Measurements from ENCODE around the gene FEM1C.
"Not testable (repeated sequence)": the region's sequence is repeated elsewhere in the genome, so short reads cannot be mapped to it uniquely, and the experiment has no call there.

Gene FEM1C

DNA sequence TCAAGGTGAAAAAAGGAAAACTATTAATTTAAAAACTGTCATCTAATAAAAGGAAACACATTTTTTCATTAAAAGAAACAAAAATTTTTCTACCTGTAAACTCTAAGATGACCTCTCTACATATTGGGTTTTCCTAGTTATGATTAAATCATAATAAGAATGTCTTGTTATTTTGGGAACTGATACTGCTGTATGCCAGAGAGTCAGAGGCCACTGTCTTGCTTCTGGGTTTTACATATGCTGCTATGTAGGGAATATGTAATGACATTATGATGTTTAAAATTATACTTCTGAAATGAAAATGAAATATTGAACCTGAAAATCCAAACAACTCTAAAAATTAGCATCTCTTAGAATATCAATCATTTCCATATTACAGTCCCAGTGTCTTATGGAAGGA is 63.7 kb downstream of the FEM1C start (continued):
- no peak for TF ChIP-seq ZNF398 (tag by site-specific recombination; IDR thresholded peaks at IDR 0.05)
- no peak for TF ChIP-seq ZNF792 (tag by site-specific recombination; IDR thresholded peaks at IDR 0.05)
- no peak for TF ChIP-seq GLI2 (tag by site-specific recombination; IDR thresholded peaks at IDR 0.05; ENCODE audit: borderline replicate concordance, low read depth)
- TF ChIP-seq, protein P1, sequence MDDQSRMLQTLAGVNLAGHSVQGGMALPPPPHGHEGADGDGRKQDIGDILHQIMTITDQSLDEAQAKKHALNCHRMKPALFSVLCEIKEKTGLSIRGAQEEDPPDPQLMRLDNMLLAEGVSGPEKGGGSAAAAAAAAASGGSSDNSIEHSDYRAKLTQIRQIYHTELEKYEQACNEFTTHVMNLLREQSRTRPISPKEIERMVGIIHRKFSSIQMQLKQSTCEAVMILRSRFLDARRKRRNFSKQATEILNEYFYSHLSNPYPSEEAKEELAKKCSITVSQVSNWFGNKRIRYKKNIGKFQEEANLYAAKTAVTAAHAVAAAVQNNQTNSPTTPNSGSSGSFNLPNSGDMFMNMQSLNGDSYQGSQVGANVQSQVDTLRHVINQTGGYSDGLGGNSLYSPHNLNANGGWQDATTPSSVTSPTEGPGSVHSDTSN (CRISPR knock-in tag; IDR thresholded peaks at IDR 0.05) = no peak
- TF ChIP-seq RBAK (tag by site-specific recombination; IDR thresholded peaks at IDR 0.05) = no peak

DNA sequence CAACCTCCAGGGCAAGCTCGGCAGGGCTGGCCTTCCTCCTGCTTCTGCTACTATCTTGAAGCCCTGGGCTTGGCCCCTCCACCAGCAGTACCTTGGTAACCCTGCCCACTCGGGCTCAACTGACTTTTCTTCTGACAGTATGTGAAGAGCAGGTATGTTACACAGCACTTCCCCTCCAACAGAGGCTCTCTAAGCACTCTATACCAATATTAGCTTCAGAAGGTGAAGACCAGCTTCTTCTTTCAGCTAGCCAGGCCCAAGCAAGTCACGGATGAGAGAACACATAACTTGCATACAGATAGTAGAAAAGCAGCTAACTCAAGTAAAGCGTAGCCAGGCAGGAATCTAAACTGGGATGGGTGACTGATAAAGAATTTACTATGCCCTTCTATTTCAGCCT is 64.3 kb downstream of the FEM1C start:
- H3K4me3 ChIP-seq (ENCODE audit: low read depth, low read length) = no peak overlapping the region
- H3K4me1 ChIP-seq (ENCODE audit: control insufficient read depth, insufficient read depth, low read length) = no peaks in the 10 kb centered on the region
- H3K36me3 ChIP-seq (ENCODE audit: control insufficient read depth in 2 of 2, insufficient read depth in 1 of 2, low read length in 2 of 2) = no peaks in the 10 kb centered on the region
- no peaks in the 10 kb centered on the region for H3K9me3 ChIP-seq (ENCODE audit: control insufficient read depth, insufficient read depth, low read depth, low read length)
- no peak overlapping the region for H3K27ac ChIP-seq (ENCODE audit: extremely low read depth, low read depth, low read length)
- TF ChIP-seq ZNF416 (tag by site-specific recombination; IDR thresholded peaks at IDR 0.05) (no peak), TRIM28 (IDR thresholded peaks at IDR 0.05; ENCODE audit: borderline replicate concordance, low read length) (no peak), MEIS1 (CRISPR knock-in tag; IDR thresholded peaks at IDR 0.05; ENCODE audit: borderline replicate concordance) (no peak), ZNF792 (tag by site-specific recombination; IDR thresholded peaks at IDR 0.05) (no peak)
- ChIA-PET POLR2A (no interaction called here), CTCF (interaction anchor here (0.6 kb wide), 1 partner anchor 94 kb away, joined by 3 read pairs; no protein-coding TSS in a partner anchor)

GRCh38 chr5:115479166-115479873 is 65.3 kb downstream of the FEM1C start:
- H3K4me1 ChIP-seq (ENCODE audit: control insufficient read depth, insufficient read depth, low read length); CTCF ChIA-PET; H3K36me3 ChIP-seq (ENCODE audit: control insufficient read depth in 2 of 2, insufficient read depth in 1 of 2, low read length in 2 of 2); H3K9me3 ChIP-seq (ENCODE audit: control insufficient read depth, insufficient read depth, low read depth, low read length); H3K4me3 ChIP-seq (ENCODE audit: low read depth, low read length); H3K27ac ChIP-seq (ENCODE audit: extremely low read depth, low read depth, low read length); POLR2A ChIA-PET: not testable (repeated sequence)
- peak; percentile 92 for TF ChIP-seq ZNF558 (tag by site-specific recombination; IDR thresholded peaks at IDR 0.05)

DNA sequence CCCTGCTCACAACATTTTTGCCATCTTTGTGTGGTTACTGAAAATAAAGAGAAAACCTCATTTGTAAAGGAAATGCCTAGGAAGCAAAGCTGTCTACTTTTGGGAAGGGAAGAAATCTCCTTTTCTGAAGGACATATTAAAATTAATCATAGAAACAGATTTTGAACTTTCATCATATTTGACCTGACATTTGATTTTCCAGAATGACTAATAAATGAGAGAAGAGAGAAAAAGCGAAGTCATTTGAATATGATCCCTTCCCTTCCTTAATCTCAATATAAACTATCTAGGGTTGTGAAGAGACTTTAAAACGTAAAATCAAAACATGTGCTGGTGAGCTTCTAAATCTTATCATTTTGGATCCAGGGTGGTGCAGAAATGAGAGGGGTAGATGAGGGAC is 66.3 kb downstream of the FEM1C start:
- Histone ChIP-seq H3K4me1 (ENCODE audit: control insufficient read depth, insufficient read depth, low read length) (no peaks in the 10 kb centered on the region), H3K36me3 (ENCODE audit: control insufficient read depth in 2 of 2, insufficient read depth in 1 of 2, low read length in 2 of 2) (no peaks in the 10 kb centered on the region), H3K27ac (ENCODE audit: extremely low read depth, low read depth, low read length) (no peak overlapping the region), H3K9me3 (ENCODE audit: control insufficient read depth, insufficient read depth, low read depth, low read length) (no peaks in the 10 kb centered on the region), H3K4me3 (ENCODE audit: low read depth, low read length) (no peak overlapping the region)
- ChIA-PET POLR2A (no interaction called here), CTCF (no interaction called here)
- TF ChIP-seq KLF9 (tag by site-specific recombination; IDR thresholded peaks at IDR 0.05; ENCODE audit: low read depth) (no peak), ZSCAN23 (tag by site-specific recombination; IDR thresholded peaks at IDR 0.05) (no peak), CTCF (tag by site-specific recombination; IDR thresholded peaks at IDR 0.05) (no peak), ZNF214 (tag by site-specific recombination; IDR thresholded peaks at IDR 0.05; ENCODE audit: borderline replicate concordance) (no peak), ZNF768 (tag by site-specific recombination; IDR thresholded peaks at IDR 0.05) (no peak), ZNF426 (tag by site-specific recombination; IDR thresholded peaks at IDR 0.05) (no peak), ZNF629 (tag by site-specific recombination; IDR thresholded peaks at IDR 0.05) (no peak), ZNF610 (tag by site-specific recombination; IDR thresholded peaks at IDR 0.05; ENCODE audit: borderline replicate concordance) (no peak), ZNF211 (tag by site-specific recombination; IDR thresholded peaks at IDR 0.05; ENCODE audit: low read depth) (no peak), KLF17 (tag by site-specific recombination; IDR thresholded peaks at IDR 0.05) (no peak), ZNF544 (tag by site-specific recombination; IDR thresholded peaks at IDR 0.05) (no peak), TCF7L2 (IDR thresholded peaks at IDR 0.05; ENCODE audit: borderline replicate concordance, low read depth, low read length) (no peak), ZNF23 (tag by site-specific recombination; IDR thresholded peaks at IDR 0.05; ENCODE audit: borderline replicate concordance) (no peak)
- TF ChIP-seq, protein P2, sequence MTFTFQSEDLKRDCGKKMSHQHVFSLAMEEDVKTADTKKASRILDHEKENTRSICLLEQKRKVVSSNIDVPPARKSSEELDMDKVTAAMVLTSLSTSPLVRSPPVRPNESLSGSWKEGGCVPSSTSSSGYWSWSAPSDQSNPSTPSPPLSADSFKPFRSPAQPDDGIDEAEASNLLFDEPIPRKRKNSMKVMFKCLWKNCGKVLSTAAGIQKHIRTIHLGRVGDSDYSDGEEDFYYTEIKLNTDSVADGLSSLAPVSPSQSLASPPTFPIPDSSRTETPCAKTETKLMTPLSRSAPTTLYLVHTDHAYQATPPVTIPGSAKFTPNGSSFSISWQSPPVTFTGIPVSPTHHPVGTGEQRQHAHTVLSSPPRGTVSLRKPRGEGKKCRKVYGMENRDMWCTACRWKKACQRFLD (tag by site-specific recombination; IDR thresholded peaks at IDR 0.05) = no peak
